GM18951 (cell line): ENCODE results near the gene TSSK2.
"Not testable (repeated sequence)": the region's sequence is repeated elsewhere in the genome, so short reads cannot be mapped to it uniquely, and the experiment has no call there.

Experiments
- POLR2A ChIP-seq: IDR thresholded peaks from 4 replicates; pipeline ENCODE4 v1.6.1; 2011; ENCODE audit warnings: mild to moderate bottlenecking; ENCODE audit not compliant: insufficient read length, insufficient read depth; ENCODE audit errors: extremely low read depth
- in situ Hi-C: fragments of 300-500 bp; cut with MboI; formaldehyde crosslinking; loops from one replicate; pipeline ENCODE4 v1.12.0; 2022; ENCODE audit warnings: low sequenced_read_pairs, mixed read lengths, inconsistent platforms; ENCODE audit not compliant: unreplicated experiment

Gene TSSK2

DNA sequence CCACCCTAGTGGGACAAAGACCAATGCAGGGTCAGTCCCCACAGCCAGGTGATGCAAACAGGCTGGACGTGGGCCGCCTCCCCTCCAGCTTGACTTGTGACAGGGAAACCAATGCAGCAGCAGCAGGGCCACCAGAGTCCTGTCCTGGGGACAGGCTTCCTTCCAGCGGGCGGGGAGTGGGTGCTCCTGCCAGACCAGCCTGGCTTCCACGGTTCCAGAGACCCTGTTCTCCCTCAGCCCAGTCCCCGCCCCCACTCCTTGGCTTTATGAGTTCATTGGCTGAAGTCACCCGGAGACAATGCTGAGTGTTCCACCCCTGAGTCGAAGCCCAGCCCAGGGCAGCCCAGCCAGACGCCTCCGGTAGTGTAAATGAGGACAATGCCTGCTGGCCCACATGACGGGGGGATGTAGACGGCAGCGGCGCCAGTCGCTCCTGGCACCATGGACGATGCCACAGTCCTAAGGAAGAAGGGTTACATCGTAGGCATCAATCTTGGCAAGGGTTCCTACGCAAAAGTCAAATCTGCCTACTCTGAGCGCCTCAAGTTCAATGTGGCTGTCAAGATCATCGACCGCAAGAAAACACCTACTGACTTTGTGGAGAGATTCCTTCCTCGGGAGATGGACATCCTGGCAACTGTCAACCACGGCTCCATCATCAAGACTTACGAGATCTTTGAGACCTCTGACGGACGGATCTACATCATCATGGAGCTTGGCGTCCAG is at the start of gene TSSK2:
TSSK2 (plus strand) TSS at position 350 of the 726 bp plus-strand sequence; CDS start at position 442, 92 bp downstream.
- TF ChIP-seq POLR2A, result no peak
- in situ Hi-C loops, result no loop called here

DNA sequence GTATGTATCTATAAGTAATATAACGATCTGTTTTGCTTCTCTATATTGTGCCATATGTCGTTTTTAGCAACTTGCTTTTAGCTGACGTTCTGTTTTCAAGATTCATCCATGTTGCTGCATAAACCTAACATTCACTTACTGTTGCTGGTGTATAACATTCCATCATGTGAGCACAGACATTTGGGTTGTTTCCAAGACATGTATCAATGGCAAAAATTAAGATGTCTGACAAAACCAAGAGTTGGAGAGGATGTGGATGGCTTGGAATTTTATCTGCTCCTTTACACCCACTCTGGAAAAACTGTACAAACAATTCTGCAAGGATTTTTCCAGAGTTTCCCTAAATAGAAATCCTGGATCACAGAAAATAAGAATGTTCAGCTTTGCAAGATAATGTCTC is 49.8 kb upstream of the TSSK2 start:
- no peak for TF ChIP-seq POLR2A
- in situ Hi-C loops, result no loop called here

DNA sequence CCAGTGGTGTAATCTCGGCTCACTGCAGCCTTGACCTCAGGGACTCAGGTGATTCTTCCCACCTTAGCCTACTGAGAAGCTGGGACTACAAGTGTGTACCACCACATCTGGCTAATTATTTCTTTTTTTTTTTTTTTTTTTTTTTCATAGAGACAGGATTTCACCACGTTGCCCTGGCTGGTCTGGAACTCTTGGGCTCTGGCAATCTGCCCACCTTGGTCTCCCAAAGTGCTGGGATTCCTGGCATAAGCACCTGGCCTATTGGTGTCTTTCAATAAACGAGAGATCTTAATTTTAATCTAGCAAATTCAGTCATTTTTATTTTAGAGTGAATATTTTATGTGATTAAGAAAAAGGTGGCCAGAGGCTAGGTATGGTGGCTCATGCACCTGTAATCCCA is 49.0 kb upstream of the TSSK2 start:
- no peak for TF ChIP-seq POLR2A
- in situ Hi-C loops, result no loop called here

- no peak for TF ChIP-seq POLR2A
- in situ Hi-C loops, result no loop called here
These were observed 48.3 kb upstream of the TSSK2 start for GRCh38 chr22:19082793-19083192.

DNA sequence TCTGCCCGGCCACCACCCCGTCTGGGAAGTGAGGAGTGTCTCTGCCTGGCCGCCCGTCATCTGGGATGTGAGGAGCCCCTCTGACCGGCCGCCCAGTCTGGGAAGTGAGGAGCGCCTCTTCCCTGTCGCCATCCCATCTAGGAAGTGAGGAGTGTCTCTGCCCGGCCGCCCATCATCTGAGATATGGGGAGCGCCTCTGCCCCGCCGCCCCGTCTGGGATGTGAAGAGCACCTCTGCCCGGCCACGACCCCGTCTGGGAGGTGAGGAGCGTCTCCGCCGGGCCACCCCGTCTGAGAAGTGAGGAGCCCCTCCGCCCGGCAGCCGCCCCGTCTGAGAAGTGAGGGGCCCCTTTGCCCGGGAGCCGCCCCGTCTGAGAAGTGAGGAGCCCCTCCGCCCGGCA is 47.0 kb upstream of the TSSK2 start:
- in situ Hi-C loops, result not testable (repeated sequence)

DNA sequence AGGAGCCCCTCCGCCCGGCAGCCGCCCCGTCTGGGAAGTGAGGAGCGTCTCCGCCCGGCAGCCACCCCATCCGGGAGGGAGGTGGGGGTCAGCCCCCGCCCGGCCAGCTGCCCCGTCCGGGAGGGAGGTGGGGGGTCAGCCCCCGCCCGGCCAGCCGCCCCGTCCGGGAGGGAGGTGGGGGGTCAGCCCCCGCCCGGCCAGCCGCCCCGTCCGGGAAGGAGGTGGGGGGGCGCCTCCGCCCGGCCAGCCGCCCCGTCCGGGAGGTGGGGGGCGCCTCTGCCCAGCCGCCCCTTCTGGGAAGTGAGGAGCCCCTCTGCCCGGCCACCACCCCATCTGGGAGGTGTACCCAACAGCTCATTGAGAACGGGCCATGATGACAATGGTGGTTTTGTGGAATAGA is 46.5 kb upstream of the TSSK2 start:
- in situ Hi-C loops, result not testable (repeated sequence)

GRCh38 chr22:19085233-19085718 is 45.8 kb upstream of the TSSK2 start:
- in situ Hi-C loops, result no loop called here
- no peak for TF ChIP-seq POLR2A

GRCh38 chr22:19086417-19086816 is 44.7 kb upstream of the TSSK2 start:
- TF ChIP-seq POLR2A, result no peak
- in situ Hi-C loops, result no loop called here

DNA sequence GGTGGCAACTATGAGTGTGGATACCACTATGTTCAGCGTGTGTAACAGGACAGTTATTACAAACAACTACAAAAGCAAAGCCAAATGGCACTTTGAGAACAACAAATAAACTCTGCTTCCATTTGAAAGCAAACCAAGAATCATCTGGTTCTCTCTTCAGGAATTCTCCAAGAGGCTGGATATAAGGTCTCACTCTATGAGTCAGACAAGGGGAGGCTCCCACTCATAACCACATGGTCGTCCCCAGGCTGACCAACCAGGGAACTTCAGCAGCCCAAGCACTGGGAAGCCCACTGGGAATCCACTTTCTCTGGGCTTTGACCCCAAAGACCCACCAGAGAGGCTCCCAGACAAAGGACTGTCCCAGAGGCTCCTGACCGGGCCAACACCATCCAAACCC is 44.2 kb upstream of the TSSK2 start:
- in situ Hi-C loops, result no loop called here
- no peak for TF ChIP-seq POLR2A

GRCh38 chr22:19088866-19089595 is 42.1 kb upstream of the TSSK2 start:
- in situ Hi-C loops, result no loop called here
- no peak for TF ChIP-seq POLR2A

- no peak for TF ChIP-seq POLR2A
- in situ Hi-C loops, result no loop called here
These were observed 40.9 kb upstream of the TSSK2 start for GRCh38 chr22:19090183-19090582.

- TF ChIP-seq POLR2A, result no peak
- in situ Hi-C loops, result no loop called here
These were observed 40.5 kb upstream of the TSSK2 start for GRCh38 chr22:19090586-19091127.

DNA sequence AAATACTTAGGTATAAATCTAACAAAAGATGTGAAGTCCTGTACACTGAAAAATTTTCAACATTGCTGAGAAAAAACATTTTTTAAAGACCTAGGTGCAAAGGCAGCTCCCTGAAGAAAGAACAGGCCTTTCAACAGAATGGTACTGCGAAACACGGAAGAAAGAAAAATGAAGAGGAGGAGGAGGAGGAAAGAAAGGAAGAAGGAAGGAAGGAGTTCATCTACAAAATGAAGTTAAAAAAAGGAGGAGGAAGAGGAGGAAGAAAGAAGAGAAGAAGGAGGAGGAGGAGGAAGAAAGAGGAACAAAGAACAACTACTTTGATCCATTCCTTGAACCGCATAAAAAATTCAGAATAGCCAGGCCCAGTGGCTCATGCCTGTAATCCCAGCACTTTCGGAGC is 38.4 kb upstream of the TSSK2 start:
- no peak for TF ChIP-seq POLR2A
- in situ Hi-C loops, result no loop called here
